T-cell (primary cell): Measurements from ENCODE around the gene OR2T35. TPM values are rescaled to one million over a fixed set of nuclear protein-coding genes. Genes with fewer than 3 reads are reported as not detected.
"Not testable (repeated sequence)": the region's sequence is repeated elsewhere in the genome, so short reads cannot be mapped to it uniquely, and the experiment has no call there.

Experiments used
- ATAC-seq, 4 experiments: fragments of 200-7000 bp in 3 of 4; fragments of 150-1000 bp in 1 of 4; cut with Tn5 transposase; replicated peaks in 1 of 4; 1 replicate in 3 of 4; 2 replicates in 1 of 4; pipeline ENCODE4 v1.10.0; 2021; ENCODE audit warnings: moderate library complexity in 3 of 4, mild to moderate bottlenecking in 2 of 4, moderate number of reproducible peaks in 1 of 4
- CTCF ChIA-PET, 2 donors: fragments of 300-600 bp; sonication (Branson Sonifier 250); formaldehyde crosslinking; loops; one replicate each; lab custom pipeline; 2022; ENCODE audit warnings: antibody characterized with exemption in 2 of 2; lab: Charles Lee
- POLR2A ChIA-PET, 2 donors: fragments of 300-600 bp; sonication (Branson Sonifier 250); formaldehyde crosslinking; loops; one replicate each; lab custom pipeline; 2022; ENCODE audit warnings: antibody characterized with exemption in 2 of 2; lab: Charles Lee
- DNase-seq, 35 experiments: peaks; one replicate each; pipeline versions ENCODE4 v3.0.0 to v3.0.0-alpha.2; 2013 to 2023
- H3K27ac ChIP-seq: one replicate; pipeline ENCODE4 v1.5.1; 2013; ENCODE audit warnings: low read length
- H3K27me3 ChIP-seq, 2 experiments: replicated peaks in 1 of 2; 1 replicate in 1 of 2; 2 replicates in 1 of 2; pipeline versions ENCODE4 v1.6.1 to v1.7.0; 2013; ENCODE audit warnings: low read length in 1 of 2, mixed read lengths in 1 of 2; ENCODE audit not compliant: control insufficient read depth in 2 of 2, insufficient read depth in 2 of 2; ENCODE audit errors: extremely low read depth in 1 of 2
- H3K36me3 ChIP-seq, 2 donors: 1 replicate in 1 of 2; 2 replicates in 1 of 2; pipeline versions ENCODE4 v1.6.1 to v1.7.0; 2013; ENCODE audit warnings: low read length in 1 of 2; ENCODE audit not compliant: control insufficient read depth in 2 of 2, insufficient read depth in 1 of 2; ENCODE audit errors: extremely low read depth in 1 of 2
- H3K4me1 ChIP-seq, 2 experiments: 1 replicate in 1 of 2; 2 replicates in 1 of 2; pipeline versions ENCODE4 v1.6.1 to v1.7.0; 2013; ENCODE audit warnings: low read length in 2 of 2, mixed read lengths in 1 of 2; ENCODE audit not compliant: insufficient read depth in 2 of 2, control insufficient read depth in 1 of 2; ENCODE audit errors: extremely low read depth in 1 of 2
- H3K4me3 ChIP-seq, 2 donors: 1 replicate in 1 of 2; 2 replicates in 1 of 2; pipeline versions ENCODE4 v1.5.1 to v1.7.0; 2013; ENCODE audit warnings: mild to moderate bottlenecking in 2 of 2, low read length in 1 of 2, moderate library complexity in 1 of 2; ENCODE audit not compliant: control insufficient read depth in 1 of 2; ENCODE audit errors: extremely low read depth in 1 of 2
- H3K9me3 ChIP-seq: 2 replicates; pipeline ENCODE4 v1.7.0; 2013
- H3K27ac Mint-ChIP-seq, 2 donors: one replicate each; pipeline ENCODE4 v1.8.0; 2020 to 2021; ENCODE audit warnings: mild to moderate bottlenecking in 2 of 2, mixed read lengths in 2 of 2
- H3K27me3 Mint-ChIP-seq, 2 donors: one replicate each; pipeline ENCODE4 v1.8.0; 2021 to 2022; ENCODE audit warnings: mixed read lengths in 2 of 2
- H3K36me3 Mint-ChIP-seq: one replicate; pipeline ENCODE4 v1.8.0; 2021; ENCODE audit warnings: mixed read lengths
- H3K4me1 Mint-ChIP-seq, 3 donors: one replicate each; pipeline ENCODE4 v1.8.0; 2020 to 2022; ENCODE audit warnings: mixed read lengths in 3 of 3, mild to moderate bottlenecking in 1 of 3
- H3K4me3 Mint-ChIP-seq, 3 donors: one replicate each; pipeline ENCODE4 v1.8.0; 2020 to 2022; ENCODE audit warnings: mild to moderate bottlenecking in 3 of 3, mixed read lengths in 3 of 3, moderate library complexity in 3 of 3
- H3K9me3 Mint-ChIP-seq, 3 donors: one replicate each; pipeline ENCODE4 v1.8.0; 2020 to 2022; ENCODE audit warnings: mixed read lengths in 3 of 3
- WGBS: methylation state at CpG from one replicate; pipeline ENCODE4 v1.1.5; 2013; ENCODE audit warnings: missing lambda C conversion rate; ENCODE audit not compliant: insufficient coverage; 5-methylcytosine and 5-hydroxymethylcytosine counted together
- total RNA-seq, 35 experiments: library from RNA in 6 of 35; stranded (reverse) in 6 of 35; fragments of 120-200 nt in 1 of 35; gene quantifications; one replicate each; pipeline versions ENCODE4 v1.2.1 to v1.2.4 and lab custom pipeline; 2013 to 2026

Gene OR2T35
- total RNA-seq, 5 donors from 2014 or later (not counting 1 experiment from before 2014, with no cell fraction given) = not detected

DNA sequence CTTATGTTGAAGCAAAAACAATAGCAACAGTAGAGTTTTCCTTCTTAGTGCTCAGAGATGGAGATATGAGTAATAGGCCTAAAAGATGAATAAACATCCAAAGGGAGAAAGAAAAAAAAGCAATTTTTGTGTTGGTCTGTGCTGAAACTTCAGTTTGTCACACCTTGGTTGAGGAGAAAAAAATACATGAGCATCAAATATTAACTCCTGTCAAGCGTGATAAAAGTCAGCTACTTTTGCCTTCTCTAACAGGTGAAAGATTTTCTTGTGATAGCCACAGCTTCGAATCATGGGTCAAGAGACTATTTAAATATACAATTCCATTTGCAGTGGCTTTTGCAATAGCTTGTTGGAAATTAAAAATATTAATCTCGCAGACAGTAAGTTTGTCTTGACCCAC, 4.2 kb downstream of the OR2T35 start:
- H3K36me3 Mint-ChIP-seq, H3K9me3 ChIP-seq, H3K9me3 Mint-ChIP-seq, H3K27me3 ChIP-seq, H3K4me1 ChIP-seq, DNase-seq, CTCF ChIA-PET, H3K27ac ChIP-seq, H3K4me1 Mint-ChIP-seq, H3K36me3 ChIP-seq, H3K27me3 Mint-ChIP-seq, ATAC-seq, H3K4me3 ChIP-seq, H3K4me3 Mint-ChIP-seq, H3K27ac Mint-ChIP-seq: not testable (repeated sequence)
- POLR2A ChIA-PET = interaction anchor here in 1 of 2 donors (0.6 kb wide), 1 partner anchor 55 kb away, joined by 3 read pairs; no protein-coding TSS in a partner anchor
- WGBS = no CpG with 5 or more reads among the region's 3 CpGs

DNA sequence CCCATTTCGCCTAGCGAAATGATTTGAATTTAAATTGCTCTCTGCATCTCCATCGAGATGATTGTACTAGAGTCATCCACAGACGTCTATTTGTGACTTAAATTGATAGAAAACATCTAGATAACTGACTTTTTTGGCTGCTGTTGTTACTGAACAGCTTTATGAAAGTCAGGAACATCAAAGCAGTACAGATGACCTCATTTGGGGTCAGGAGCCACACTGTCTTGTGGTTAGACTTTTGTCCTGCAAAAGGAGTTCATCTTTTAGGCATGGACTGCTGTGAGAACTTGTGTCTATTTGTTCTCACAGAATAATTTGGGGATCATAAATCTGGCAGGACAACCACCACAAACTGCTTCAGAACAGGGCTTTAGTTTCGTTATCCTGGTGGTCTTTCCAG, 5.4 kb downstream of the OR2T35 start:
- H3K4me1 ChIP-seq, H3K4me1 Mint-ChIP-seq, H3K9me3 Mint-ChIP-seq, H3K9me3 ChIP-seq, ATAC-seq, H3K4me3 Mint-ChIP-seq, H3K4me3 ChIP-seq, CTCF ChIA-PET, H3K27me3 ChIP-seq, H3K36me3 Mint-ChIP-seq, DNase-seq, H3K27ac ChIP-seq, H3K36me3 ChIP-seq, H3K27ac Mint-ChIP-seq, POLR2A ChIA-PET, H3K27me3 Mint-ChIP-seq: not testable (repeated sequence)
- no CpG with 5 or more reads among the region's 5 CpGs for WGBS

DNA sequence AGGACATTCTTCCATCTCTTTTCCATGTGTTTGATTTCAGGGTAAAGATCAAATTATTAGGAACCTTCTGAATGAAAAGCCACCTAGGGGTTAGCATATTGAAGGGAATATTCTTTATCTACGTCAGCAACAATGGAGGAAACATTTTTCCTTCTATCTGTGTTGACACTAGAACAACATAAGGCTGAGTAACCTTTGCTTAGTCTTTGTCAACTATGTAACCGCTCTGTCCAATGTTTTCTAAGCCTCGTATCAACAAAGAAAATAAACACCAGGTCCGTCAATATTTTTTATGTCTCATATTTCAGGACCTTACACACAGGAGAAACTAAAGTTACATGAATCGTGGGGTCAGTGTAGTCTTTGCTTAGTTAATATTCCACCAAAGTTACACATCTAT, 8.5 kb downstream of the OR2T35 start:
- POLR2A ChIA-PET, H3K4me3 ChIP-seq: not testable (repeated sequence)

DNA sequence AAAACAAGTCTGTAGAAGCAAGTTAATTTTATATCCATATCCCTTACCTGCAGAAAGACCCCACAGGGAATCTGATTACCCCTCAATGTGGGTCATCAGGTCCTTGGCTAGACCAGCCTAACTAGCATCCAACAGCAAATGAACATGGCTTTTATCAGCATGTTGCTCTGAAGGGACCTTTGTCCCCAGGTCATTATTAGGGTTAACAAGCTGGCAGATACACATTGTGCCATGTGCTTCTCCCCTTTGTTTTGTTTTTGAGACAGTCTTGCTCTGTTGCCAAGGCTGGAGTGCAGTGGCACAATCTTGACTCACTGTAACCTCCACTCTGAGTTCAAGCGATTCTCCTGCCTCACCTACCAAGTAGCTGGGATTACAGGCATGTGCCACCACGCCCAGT, 10.1 kb downstream of the OR2T35 start, which contains the start of gene OR2T11:
TSS of gene OR2T11 (minus strand) at position 101 of the 400 bp plus-strand sequence. CDS start 7,963 bp downstream, outside the sequence.
- ATAC-seq, H3K27me3 ChIP-seq, H3K4me3 ChIP-seq, H3K9me3 ChIP-seq, H3K27me3 Mint-ChIP-seq, H3K4me1 ChIP-seq, CTCF ChIA-PET, H3K27ac ChIP-seq, H3K4me3 Mint-ChIP-seq, DNase-seq, H3K27ac Mint-ChIP-seq, POLR2A ChIA-PET, H3K4me1 Mint-ChIP-seq, H3K36me3 Mint-ChIP-seq, H3K36me3 ChIP-seq, H3K9me3 Mint-ChIP-seq: not testable (repeated sequence)
- no CpG with 5 or more reads among the region's 2 CpGs for WGBS

More for the DNA sequence above, 8.5 kb downstream of the OR2T35 start:
- H3K27ac ChIP-seq, DNase-seq, ATAC-seq, H3K27me3 ChIP-seq, H3K27ac Mint-ChIP-seq, H3K9me3 Mint-ChIP-seq, H3K27me3 Mint-ChIP-seq, H3K9me3 ChIP-seq, CTCF ChIA-PET, H3K4me1 ChIP-seq, H3K36me3 Mint-ChIP-seq, H3K4me1 Mint-ChIP-seq, H3K36me3 ChIP-seq, H3K4me3 Mint-ChIP-seq: not testable (repeated sequence)
- no CpG with 5 or more reads among the region's 5 CpGs for WGBS

DNA sequence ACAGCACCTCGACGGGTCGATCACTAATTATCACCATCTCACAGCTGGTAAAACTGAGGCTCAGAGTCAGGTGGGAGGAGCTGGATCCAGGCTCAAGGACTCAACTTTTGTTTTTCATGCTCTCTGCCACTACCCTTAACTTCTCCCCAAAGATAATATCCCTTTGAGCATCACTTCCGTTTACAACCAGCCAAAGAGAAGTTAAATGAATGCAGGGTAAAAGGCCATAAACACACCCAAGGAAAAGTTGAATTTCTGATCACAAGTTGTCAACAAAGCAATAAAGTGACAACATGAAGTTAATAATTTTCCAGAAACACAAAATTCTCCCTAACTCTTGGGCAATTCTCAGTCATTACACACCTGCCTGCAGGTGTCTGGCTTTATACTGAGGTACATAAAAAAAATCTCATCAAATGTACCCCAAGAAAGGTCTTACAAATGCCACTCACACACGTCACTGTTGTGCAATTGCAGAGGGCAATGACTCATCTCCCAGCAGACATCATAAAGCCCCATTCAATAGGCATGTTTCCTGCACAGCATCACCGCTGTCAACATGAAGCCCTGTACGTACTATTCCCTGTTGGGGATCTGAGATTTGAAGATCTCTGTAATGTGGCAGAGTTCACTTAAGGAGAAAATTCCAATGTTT, 13.6 kb downstream of the OR2T35 start:
- H3K4me1 Mint-ChIP-seq = no peaks in the 10 kb centered on the region
- ChIA-PET POLR2A (no interaction called here), CTCF (no interaction called here)
- Histone ChIP-seq H3K27me3 (peaks cover 0 to 5% of the 10 kb centered on the region in 2 experiments), H3K27ac (no peak overlapping the region), H3K36me3 (no peaks in the 10 kb centered on the region), H3K4me3 (no peak overlapping the region), H3K4me1 (no peaks in the 10 kb centered on the region), H3K9me3 (no peaks in the 10 kb centered on the region)
- H3K36me3 Mint-ChIP-seq = no peaks in the 10 kb centered on the region
- H3K4me3 Mint-ChIP-seq = no peak overlapping the region
- ATAC-seq (no peak), DNase-seq (no peak)
- no peak overlapping the region for H3K27ac Mint-ChIP-seq
- no peaks in the 10 kb centered on the region for H3K9me3 Mint-ChIP-seq
- H3K27me3 Mint-ChIP-seq = peaks cover 0 to 3% of the 10 kb centered on the region in 2 donors
- WGBS = 65% methylated on average over 4 of the region's 7 CpGs

DNA sequence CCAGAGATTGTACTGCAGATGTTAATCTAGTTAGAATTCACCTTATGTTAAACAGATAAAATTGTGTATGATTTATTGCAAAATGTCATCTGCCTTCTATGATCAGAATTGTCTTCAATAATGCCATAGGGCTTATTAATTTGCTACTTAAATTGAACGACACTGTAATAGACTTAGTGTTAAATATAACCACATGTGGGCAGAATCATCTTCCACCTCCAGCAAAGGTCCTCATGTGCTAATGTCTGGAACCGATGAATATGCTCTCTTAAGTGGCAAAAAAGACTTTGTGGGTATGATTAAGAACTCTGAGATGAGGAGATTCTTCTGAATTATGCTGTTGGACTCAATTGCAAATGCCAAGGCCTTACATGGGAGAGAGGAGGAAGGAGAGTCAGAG, 14.5 kb downstream of the OR2T35 start:
- H3K4me3 Mint-ChIP-seq = no peak overlapping the region
- H3K4me1 Mint-ChIP-seq = no peaks in the 10 kb centered on the region
- no peaks in the 10 kb centered on the region for H3K36me3 Mint-ChIP-seq
- ATAC-seq (no peak), DNase-seq (no peak)
- POLR2A ChIA-PET = no interaction called here
- H3K4me1 ChIP-seq = no peaks in the 10 kb centered on the region
- peaks cover 0 to 3% of the 10 kb centered on the region in 2 donors for H3K27me3 Mint-ChIP-seq
- H3K36me3 ChIP-seq = no peaks in the 10 kb centered on the region
- CTCF ChIA-PET = no interaction called here
- WGBS = no CpG with 5 or more reads among the region's 2 CpGs
- H3K27ac Mint-ChIP-seq = no peak overlapping the region
- H3K27me3 ChIP-seq = peaks cover 0 to 5% of the 10 kb centered on the region in 2 experiments
- no peak overlapping the region for H3K4me3 ChIP-seq
- H3K9me3 ChIP-seq = no peaks in the 10 kb centered on the region
- no peak overlapping the region for H3K27ac ChIP-seq
- H3K9me3 Mint-ChIP-seq = no peaks in the 10 kb centered on the region
